Prostate gland (tissue), 2 donors: ENCODE results near the gene CDH13. TPM values are rescaled to one million over a fixed set of nuclear protein-coding genes. Genes with fewer than 3 reads are reported as not detected.

Experiments used
- DNase-seq: peaks from one replicate; pipeline ENCODE4 v3.0.0-alpha.2; 2019; ENCODE audit warnings: low spot score
- H3K27ac ChIP-seq, 2 donors: fragments of 200-600 bp; sonication (generic); 2 replicates each; pipeline ENCODE4 v1.5.1; 2017 to 2019
- H3K27me3 ChIP-seq: fragments of 200-600 bp; sonication (generic); replicated peaks from 2 replicates; pipeline ENCODE4 v1.5.1; 2019; ENCODE audit not compliant: insufficient read depth
- H3K36me3 ChIP-seq, 2 donors: fragments of 200-600 bp; sonication (generic); 1 replicate in 1 of 2; 2 replicates in 1 of 2; pipeline versions ENCODE4 v1.5.1 to v1.8.1; 2017 to 2019
- H3K4me1 ChIP-seq: fragments of 200-600 bp; sonication (generic); replicated peaks from 2 replicates; pipeline ENCODE4 v1.5.1; 2019
- H3K4me3 ChIP-seq, 2 donors: fragments of 200-600 bp; sonication (generic); 2 replicates each; pipeline ENCODE4 v1.5.1; 2017 to 2019
- H3K9me3 ChIP-seq: fragments of 200-600 bp; sonication (generic); 2 replicates; pipeline ENCODE4 v1.5.1; 2017
- POLR2A ChIP-seq: fragments of 450-650 bp; IDR thresholded peaks from one replicate; pipeline ENCODE4 v1.6.1; 2016; ENCODE audit warnings: antibody characterized with exemption, mild to moderate bottlenecking
- POLR2AphosphoS5 ChIP-seq: sonication (generic); formaldehyde crosslinking; IDR thresholded peaks from one replicate; pipeline ENCODE4 v1.6.1; 2017; ENCODE audit warnings: antibody characterized with exemption
- WGBS: methylation state at CpG from one replicate; pipeline ENCODE4 v1.1.5; 2018; 5-methylcytosine and 5-hydroxymethylcytosine counted together
- intact Hi-C: fragments of 100-400 bp; cut with DNase I; formaldehyde crosslinking; loops from one replicate; pipeline ENCODE4 v1.14.2; 2022
- total RNA-seq, 2 donors: library from RNA; depleted of rRNA; stranded (reverse); fragments of >200 nt; gene quantifications; one replicate each; pipeline ENCODE4 v1.1.0, GENCODE V29; 2016
- TF ChIP-seq, protein P1 (sequence below), 4 experiments: fragments of 200-600 bp in 2 of 4; fragments of 450-650 bp in 2 of 4; sonication (generic) in 2 of 4; IDR thresholded peaks; 1 replicate in 3 of 4; 2 replicates in 1 of 4; pipeline ENCODE4 v1.5.1; 2016 to 2019; ENCODE audit warnings: antibody characterized with exemption in 4 of 4, mild to moderate bottlenecking in 2 of 4, moderate library complexity in 2 of 4

The CDH13 gene
- total RNA-seq, 2 donors from 2014 or later: 20.6 to 23.0 TPM

DNA sequence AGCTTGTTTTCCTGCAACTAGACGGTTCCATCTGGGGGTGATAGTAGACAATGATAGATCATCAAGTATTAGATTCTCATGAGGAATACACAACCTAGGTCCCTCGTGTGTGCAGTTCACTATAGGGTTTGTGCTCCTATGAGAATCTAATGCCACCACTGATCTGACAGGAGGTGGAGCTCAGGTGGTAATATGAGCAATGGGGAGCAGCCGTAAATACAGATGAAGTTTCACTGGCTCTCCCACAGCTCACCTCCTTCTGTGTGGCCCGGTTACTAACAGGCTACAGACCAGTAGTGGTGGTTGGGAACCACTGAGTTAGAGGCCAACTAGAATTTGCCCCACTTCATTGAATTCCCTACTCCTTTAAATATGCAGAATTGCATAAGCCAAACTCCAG is 1033.5 kb downstream of the CDH13 start:
- intact Hi-C loops: no loop called here
- no peaks in the 10 kb centered on the region for H3K9me3 ChIP-seq

DNA sequence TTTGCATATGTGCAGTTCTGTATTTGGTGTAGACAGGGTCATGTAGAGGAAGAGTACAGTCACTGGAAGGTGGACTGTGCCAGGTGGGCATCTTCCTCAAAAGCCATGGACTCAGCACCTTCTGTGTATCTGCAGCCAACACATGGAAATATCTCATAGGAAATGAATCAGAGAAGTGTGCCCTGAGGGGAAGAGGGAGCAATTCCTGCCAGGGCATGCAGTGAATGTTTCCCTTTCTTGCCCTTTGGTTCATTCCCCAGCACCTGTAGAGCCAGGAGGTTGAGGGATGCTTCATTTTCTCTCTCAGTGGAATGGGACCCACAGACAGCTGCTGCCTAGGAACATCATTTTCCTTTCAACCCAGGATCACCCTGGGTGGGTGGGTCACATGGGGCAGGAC is 1034.9 kb downstream of the CDH13 start:
- no peak overlapping the region for H3K27ac ChIP-seq
- intact Hi-C loops: no loop called here
- TF ChIP-seq POLR2A (no peak), POLR2AphosphoS5 (no peak)
- TF ChIP-seq, protein P1, sequence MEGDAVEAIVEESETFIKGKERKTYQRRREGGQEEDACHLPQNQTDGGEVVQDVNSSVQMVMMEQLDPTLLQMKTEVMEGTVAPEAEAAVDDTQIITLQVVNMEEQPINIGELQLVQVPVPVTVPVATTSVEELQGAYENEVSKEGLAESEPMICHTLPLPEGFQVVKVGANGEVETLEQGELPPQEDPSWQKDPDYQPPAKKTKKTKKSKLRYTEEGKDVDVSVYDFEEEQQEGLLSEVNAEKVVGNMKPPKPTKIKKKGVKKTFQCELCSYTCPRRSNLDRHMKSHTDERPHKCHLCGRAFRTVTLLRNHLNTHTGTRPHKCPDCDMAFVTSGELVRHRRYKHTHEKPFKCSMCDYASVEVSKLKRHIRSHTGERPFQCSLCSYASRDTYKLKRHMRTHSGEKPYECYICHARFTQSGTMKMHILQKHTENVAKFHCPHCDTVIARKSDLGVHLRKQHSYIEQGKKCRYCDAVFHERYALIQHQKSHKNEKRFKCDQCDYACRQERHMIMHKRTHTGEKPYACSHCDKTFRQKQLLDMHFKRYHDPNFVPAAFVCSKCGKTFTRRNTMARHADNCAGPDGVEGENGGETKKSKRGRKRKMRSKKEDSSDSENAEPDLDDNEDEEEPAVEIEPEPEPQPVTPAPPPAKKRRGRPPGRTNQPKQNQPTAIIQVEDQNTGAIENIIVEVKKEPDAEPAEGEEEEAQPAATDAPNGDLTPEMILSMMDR (IDR thresholded peaks at IDR 0.05): no peak
- H3K27me3 ChIP-seq: no peaks in the 10 kb centered on the region
- DNase-seq: no peak
- H3K36me3 ChIP-seq: no peaks in the 10 kb centered on the region
- H3K9me3 ChIP-seq: no peaks in the 10 kb centered on the region
- H3K4me3 ChIP-seq: no peak overlapping the region
- no peaks in the 10 kb centered on the region for H3K4me1 ChIP-seq

More for the DNA sequence above, 1033.5 kb downstream of the CDH13 start:
- Histone ChIP-seq H3K36me3 (no peaks in the 10 kb centered on the region), H3K4me1 (no peaks in the 10 kb centered on the region), H3K27me3 (no peaks in the 10 kb centered on the region), H3K27ac (no peak overlapping the region), H3K4me3 (no peak overlapping the region)
- no peak for DNase-seq
- no peak for TF ChIP-seq POLR2AphosphoS5
- no peak for TF ChIP-seq POLR2A
- TF ChIP-seq, protein P1 (IDR thresholded peaks at IDR 0.05): no peak
- 77% methylated on average over 4 of the region's 4 CpGs for WGBS

DNA sequence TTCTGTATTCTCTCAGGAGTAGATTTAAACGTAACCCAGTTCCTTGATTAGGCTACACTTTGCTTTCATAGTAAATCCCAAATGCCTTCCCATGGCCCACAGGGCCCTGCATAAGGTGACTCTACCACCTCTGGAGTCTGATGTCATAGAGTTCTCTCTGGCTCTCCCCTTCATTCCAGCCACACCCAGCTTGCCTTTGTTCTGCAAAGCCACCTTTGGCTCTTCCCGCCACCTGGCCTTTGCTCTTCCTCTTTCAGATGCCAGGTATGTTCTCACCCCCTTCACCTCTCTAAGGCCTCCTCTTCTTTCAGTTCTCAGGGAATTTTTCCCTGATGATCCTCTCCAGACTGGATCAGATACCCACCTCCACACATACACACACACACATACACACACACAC is 1039.7 kb downstream of the CDH13 start:
- DNase-seq: no peak
- TF ChIP-seq POLR2A: no peak
- TF ChIP-seq, protein P1 (IDR thresholded peaks at IDR 0.05): no peak
- no peak for TF ChIP-seq POLR2AphosphoS5
- H3K9me3 ChIP-seq: no peaks in the 10 kb centered on the region
- no peaks in the 10 kb centered on the region for H3K36me3 ChIP-seq
- H3K27me3 ChIP-seq: no peaks in the 10 kb centered on the region
- intact Hi-C loops: no loop called here
- no peak overlapping the region for H3K4me3 ChIP-seq
- no peaks in the 10 kb centered on the region for H3K4me1 ChIP-seq
- H3K27ac ChIP-seq: no peak overlapping the region
- WGBS: 80% methylated on average over 2 of the region's 2 CpGs

DNA sequence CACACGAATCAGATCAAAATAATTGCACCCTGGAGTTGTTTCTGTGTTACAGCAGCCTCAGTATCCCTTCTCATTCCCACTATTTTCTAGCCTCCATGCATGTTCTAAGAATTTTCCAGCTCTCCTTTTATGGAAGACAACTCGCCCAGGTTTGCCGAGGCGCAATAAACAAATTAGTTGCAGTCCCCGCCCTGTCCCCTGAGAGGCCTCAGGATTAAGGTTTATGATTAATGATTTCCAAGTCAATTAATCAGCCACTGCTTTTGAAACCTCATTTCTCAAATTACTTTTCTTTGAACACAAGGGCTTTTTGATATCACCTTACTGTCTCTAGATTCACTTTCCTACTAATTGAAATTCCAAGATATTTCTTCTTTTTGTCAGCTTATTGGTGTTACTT is 1042.7 kb downstream of the CDH13 start:
- no peaks in the 10 kb centered on the region for H3K4me1 ChIP-seq
- H3K27me3 ChIP-seq: no peaks in the 10 kb centered on the region
- intact Hi-C loops: no loop called here
- H3K4me3 ChIP-seq: no peak overlapping the region
- TF ChIP-seq, protein P1 (IDR thresholded peaks at IDR 0.05): no peak
- no peak for TF ChIP-seq POLR2A
- no peak for TF ChIP-seq POLR2AphosphoS5
- no peaks in the 10 kb centered on the region for H3K36me3 ChIP-seq
- 74% methylated on average over 5 of the region's 5 CpGs for WGBS
- no peak overlapping the region for H3K27ac ChIP-seq
- DNase-seq: no peak
- no peaks in the 10 kb centered on the region for H3K9me3 ChIP-seq

DNA sequence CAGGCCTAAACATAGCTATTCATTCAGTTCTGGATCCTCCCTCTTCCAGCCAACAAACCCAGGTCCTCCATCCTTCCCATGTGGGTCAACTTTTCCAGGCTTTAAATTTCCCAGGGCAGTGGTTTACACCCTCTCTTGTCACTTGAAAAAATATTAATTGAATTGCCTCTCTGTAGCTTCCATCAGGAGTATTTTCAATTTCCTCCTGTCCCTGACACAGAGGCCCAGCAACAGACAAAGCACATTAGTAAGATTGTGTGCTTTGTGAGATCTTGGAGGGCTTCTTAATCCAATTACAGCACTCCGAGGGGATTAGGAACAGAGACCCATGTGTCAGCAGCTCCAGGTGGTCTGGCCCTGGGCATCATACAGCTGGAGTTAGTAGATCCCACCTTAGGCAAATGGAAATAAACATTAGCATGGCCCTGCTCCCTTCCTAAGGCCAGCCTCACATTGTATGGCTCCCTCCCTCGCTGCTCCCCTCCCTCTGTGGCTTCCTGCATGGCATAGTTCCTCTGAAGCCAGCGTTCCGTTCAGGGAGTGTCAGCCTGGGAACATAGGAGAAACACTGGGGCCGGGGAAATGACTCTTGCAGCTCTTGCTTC is 1048.3 kb downstream of the CDH13 start:
- no peaks in the 10 kb centered on the region for H3K4me1 ChIP-seq
- DNase-seq: no peak
- TF ChIP-seq, protein P1 (IDR thresholded peaks at IDR 0.05): no peak
- TF ChIP-seq POLR2AphosphoS5 (no peak), POLR2A (no peak)
- intact Hi-C loops: no loop called here
- H3K9me3 ChIP-seq: no peaks in the 10 kb centered on the region
- no peak overlapping the region for H3K4me3 ChIP-seq
- no peak overlapping the region for H3K27ac ChIP-seq
- H3K36me3 ChIP-seq: no peaks in the 10 kb centered on the region
- no peaks in the 10 kb centered on the region for H3K27me3 ChIP-seq
- 42% methylated on average over 5 of the region's 5 CpGs for WGBS
